HFF-Myc (cell line): ENCODE results near the gene PHEX.

ENCODE experiments used
- DNase-seq: peaks from one replicate; pipeline ENCODE4 v3.0.0-alpha.2; 2011; ENCODE audit warnings: low read depth; ENCODE audit errors: extremely low read depth
- H3K4me3 ChIP-seq: replicated peaks from 2 replicates; pipeline ENCODE4 v1.5.1; 2011; ENCODE audit warnings: low read depth, mild to moderate bottlenecking, control low read depth, low read length
- TF ChIP-seq, protein P1 (sequence below): IDR thresholded peaks from 2 replicates; pipeline ENCODE4 v1.5.1; 2012; ENCODE audit warnings: mild to moderate bottlenecking, low read depth, low read length, control low read depth; ENCODE audit errors: missing control alignments

The PHEX gene

GRCh38 chrX:21996872-21997455 lies 35.2 kb upstream of the PHEX start:
- TF ChIP-seq, protein P1, sequence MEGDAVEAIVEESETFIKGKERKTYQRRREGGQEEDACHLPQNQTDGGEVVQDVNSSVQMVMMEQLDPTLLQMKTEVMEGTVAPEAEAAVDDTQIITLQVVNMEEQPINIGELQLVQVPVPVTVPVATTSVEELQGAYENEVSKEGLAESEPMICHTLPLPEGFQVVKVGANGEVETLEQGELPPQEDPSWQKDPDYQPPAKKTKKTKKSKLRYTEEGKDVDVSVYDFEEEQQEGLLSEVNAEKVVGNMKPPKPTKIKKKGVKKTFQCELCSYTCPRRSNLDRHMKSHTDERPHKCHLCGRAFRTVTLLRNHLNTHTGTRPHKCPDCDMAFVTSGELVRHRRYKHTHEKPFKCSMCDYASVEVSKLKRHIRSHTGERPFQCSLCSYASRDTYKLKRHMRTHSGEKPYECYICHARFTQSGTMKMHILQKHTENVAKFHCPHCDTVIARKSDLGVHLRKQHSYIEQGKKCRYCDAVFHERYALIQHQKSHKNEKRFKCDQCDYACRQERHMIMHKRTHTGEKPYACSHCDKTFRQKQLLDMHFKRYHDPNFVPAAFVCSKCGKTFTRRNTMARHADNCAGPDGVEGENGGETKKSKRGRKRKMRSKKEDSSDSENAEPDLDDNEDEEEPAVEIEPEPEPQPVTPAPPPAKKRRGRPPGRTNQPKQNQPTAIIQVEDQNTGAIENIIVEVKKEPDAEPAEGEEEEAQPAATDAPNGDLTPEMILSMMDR = no peak
- peak; percentile 2 for DNase-seq
- H3K4me3 ChIP-seq = no peak overlapping the region

GRCh38 chrX:21998037-21998436 lies 34.1 kb upstream of the PHEX start:
- no peak for DNase-seq
- TF ChIP-seq, protein P1 = no peak
- no peak overlapping the region for H3K4me3 ChIP-seq

GRCh38 chrX:22004866-22005265 lies 27.3 kb upstream of the PHEX start:
- no peak for DNase-seq
- no peak overlapping the region for H3K4me3 ChIP-seq
- TF ChIP-seq, protein P1 = no peak

DNA sequence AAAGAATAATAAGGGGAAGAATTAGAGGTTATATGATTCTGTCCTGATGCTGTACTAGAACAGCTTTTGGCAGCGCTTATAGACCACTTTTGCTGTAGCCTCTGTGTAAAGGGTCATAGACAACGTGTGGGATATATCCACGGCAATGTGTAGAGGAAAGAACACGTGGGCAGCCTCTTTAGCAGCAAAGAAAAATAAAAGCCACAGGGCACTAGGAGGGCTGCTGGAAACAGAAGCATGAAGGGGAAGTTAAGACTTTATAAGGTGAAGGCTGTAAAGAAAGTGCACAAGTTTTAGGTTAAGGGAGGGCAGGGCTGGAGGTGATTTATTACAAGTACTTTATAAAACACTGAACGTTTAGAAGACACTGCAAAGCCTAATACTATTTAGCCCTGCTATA lies 20.1 kb upstream of the PHEX start:
- DNase-seq = no peak
- TF ChIP-seq, protein P1 = no peak
- no peak overlapping the region for H3K4me3 ChIP-seq

DNA sequence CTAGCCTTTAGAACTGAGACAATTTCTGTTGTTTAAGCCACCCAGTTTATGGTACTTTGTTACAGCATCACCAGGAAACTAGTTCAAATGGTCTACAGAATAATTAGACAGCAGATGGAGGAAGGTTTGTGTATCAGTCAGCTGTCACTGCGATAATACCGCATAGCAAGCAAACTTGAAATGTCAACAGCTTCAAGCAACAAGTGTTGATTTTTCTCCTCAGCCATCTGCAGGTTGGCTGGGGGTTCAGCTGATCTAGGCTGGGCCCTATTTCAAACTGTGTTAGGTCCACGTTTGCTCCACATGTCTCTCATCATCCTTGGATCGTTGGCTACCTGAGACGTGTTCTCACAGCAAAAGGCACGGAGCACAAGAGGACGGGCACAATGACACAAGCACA lies 19.2 kb upstream of the PHEX start:
- DNase-seq = no peak
- no peak overlapping the region for H3K4me3 ChIP-seq

DNA sequence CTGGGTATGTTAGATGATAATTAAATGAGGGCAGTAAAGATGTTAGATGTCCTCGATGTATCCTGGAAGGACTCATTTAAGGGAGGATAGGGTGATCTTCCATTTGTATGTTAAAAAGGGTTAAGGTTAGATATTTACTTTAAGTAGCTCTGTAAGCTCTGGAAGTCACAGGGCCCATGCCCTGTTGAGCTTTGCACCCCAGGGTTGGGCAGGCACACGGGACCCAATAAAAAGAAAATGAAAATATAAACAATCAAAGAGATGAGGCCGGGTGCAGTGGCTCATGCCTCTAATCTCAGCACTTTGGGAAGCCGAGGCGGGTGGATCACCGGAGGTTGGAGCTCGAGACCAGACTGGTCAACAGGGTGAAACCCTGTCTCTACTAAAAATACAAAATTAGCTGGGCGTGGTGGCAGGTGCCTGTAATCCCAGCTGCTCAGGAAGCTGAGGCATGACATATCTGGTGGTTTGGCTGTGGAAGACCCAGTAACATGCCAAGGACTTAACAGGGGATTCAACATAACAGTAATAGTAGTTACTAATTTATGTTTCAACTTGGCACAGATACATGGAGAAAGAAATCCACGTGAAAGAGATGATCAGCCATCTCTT lies 16.9 kb upstream of the PHEX start:
- DNase-seq = no peak
- TF ChIP-seq, protein P1 = no peak
- H3K4me3 ChIP-seq = no peak overlapping the region

More for the DNA sequence above, 19.2 kb upstream of the PHEX start:
- TF ChIP-seq, protein P1 = no peak

DNA sequence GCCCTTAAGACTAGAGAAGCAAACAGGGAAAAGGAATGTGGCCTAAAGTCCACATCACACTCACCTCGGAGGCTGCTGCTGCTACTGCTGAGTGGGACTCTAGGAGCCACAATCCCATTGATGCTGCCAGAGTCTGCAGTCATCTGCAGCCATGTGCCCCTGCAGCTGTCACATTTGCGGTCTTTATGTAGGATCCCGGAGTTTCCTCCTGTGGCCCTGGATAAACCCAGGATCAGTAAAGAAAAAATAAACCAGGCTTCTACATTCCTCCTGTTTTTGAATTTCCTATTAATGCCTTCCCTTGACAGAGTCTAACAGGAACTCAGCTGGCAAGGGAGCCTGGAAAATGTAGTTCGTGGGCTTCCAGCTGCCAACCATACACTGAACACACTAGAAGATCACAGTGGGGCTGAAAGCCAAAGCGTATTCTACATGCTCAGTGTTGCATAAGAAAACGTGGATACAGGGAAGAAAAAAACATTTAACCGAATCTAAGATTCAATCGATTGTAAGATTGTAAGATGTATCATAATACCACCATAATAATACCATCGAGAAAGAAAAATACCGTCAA lies 10.3 kb upstream of the PHEX start:
- DNase-seq = no peak
- no peak overlapping the region for H3K4me3 ChIP-seq
- TF ChIP-seq, protein P1 = no peak
